HepG2 (cell line): ENCODE results near the gene RIPOR3. TPM values are rescaled to one million over a fixed set of nuclear protein-coding genes. Genes with fewer than 3 reads are reported as not detected.
A peak's percentile ranks its signal among the peaks of the same experiment; 100 is the strongest.

Source experiments
- ATAC-seq: fragments of 200-7000 bp; cut with Tn5 transposase; 3 replicates; pipeline ENCODE4 v1.9.1; 2020; ENCODE audit warnings: mild to moderate bottlenecking, moderate library complexity
- BruUV-seq: library from RNA; stranded (reverse); fragments of 400-500 nt; replicated peaks from 2 replicates; lab custom pipeline; 2021; lab: Mats Ljungman, UMichigan
- CTCF ChIA-PET: fragments of 300-600 bp; formaldehyde crosslinking; extraction: SDS; loops from one replicate; lab custom pipeline; 2021; ENCODE audit warnings: low total read pairs, inconsistent platforms, low intra/inter-chr PET ratio; lab: Yijun Ruan, JAX
- POLR2A ChIA-PET: fragments of 350-600 bp; sonication (Branson Sonifier 250); formaldehyde crosslinking; loops from one replicate; lab custom pipeline; 2020; ENCODE audit warnings: antibody characterized with exemption, inconsistent platforms; lab: Yijun Ruan, JAX
- DNase-seq: peaks from one replicate; pipeline ENCODE4 v3.0.0-alpha.2; 2015; ENCODE audit warnings: low spot score
- FAIRE-seq: peaks from 3 replicates; lab custom pipeline; 2011; peaks lifted over from hg19 to GRCh38; lab: Jason Lieb, UNC
- H2AFZ ChIP-seq: one replicate; pipeline ENCODE4 v1.6.1; 2011; ENCODE audit warnings: low read length, inconsistent platforms
- H3K27ac ChIP-seq: fragments of 300-600 bp; 3 replicates; pipeline ENCODE4 v1.8.0; 2011; ENCODE audit warnings: mixed run types, mild to moderate bottlenecking, mixed read lengths, low read length, inconsistent platforms; ENCODE audit not compliant: insufficient read depth; ENCODE audit errors: extremely low read length
- H3K27me3 ChIP-seq, 2 experiments: fragments of 200-600 bp in 1 of 2; 2 replicates in 1 of 2; 3 replicates in 1 of 2; pipeline versions ENCODE4 v1.6.0 to v1.8.0; 2011; ENCODE audit warnings: low read length in 2 of 2, mild to moderate bottlenecking in 2 of 2, moderate library complexity in 2 of 2, inconsistent platforms in 1 of 2; ENCODE audit not compliant: insufficient read depth in 2 of 2, control insufficient read depth in 1 of 2
- H3K36me3 ChIP-seq, 2 experiments: fragments of 200-600 bp in 1 of 2; replicated peaks in 1 of 2; 2 replicates in 1 of 2; 3 replicates in 1 of 2; pipeline versions ENCODE4 v1.5.1 to v1.8.0; 2011; ENCODE audit warnings: low read length in 2 of 2, inconsistent platforms in 1 of 2; ENCODE audit not compliant: insufficient read depth in 2 of 2, control insufficient read depth in 1 of 2
- H3K4me1 ChIP-seq: 2 replicates; pipeline ENCODE4 v1.5.1; 2012; ENCODE audit warnings: low read length, inconsistent platforms; ENCODE audit not compliant: insufficient read depth
- H3K4me2 ChIP-seq: 2 replicates; pipeline ENCODE4 v1.6.0; 2011; ENCODE audit warnings: low read depth, low read length, inconsistent platforms
- H3K4me3 ChIP-seq, 3 experiments: fragments of 200-600 bp in 1 of 3; sonication (generic), shearing (Covaris generic) in 1 of 3; replicated peaks in 1 of 3; 2 replicates each; pipeline ENCODE4 v1.5.1; 2011 to 2016; ENCODE audit warnings: low read length in 3 of 3, inconsistent platforms in 2 of 3, low read depth in 2 of 3, mild to moderate bottlenecking in 2 of 3, control low read depth in 1 of 3, mixed read lengths in 1 of 3; ENCODE audit not compliant: insufficient read depth in 1 of 3
- H3K79me2 ChIP-seq: one replicate; pipeline ENCODE4 v1.6.1; 2011; ENCODE audit warnings: low read length, inconsistent platforms; ENCODE audit not compliant: insufficient read depth
- H3K9ac ChIP-seq: 2 replicates; pipeline ENCODE4 v1.6.0; 2011; ENCODE audit warnings: mild to moderate bottlenecking, low read depth, low read length, inconsistent platforms; ENCODE audit not compliant: insufficient read depth
- H3K9me3 ChIP-seq: 2 replicates; pipeline ENCODE4 v1.5.1; 2012; ENCODE audit warnings: mild to moderate bottlenecking, low read length
- H4K20me1 ChIP-seq: 2 replicates; pipeline ENCODE4 v1.6.0; 2011; ENCODE audit warnings: inconsistent platforms, mild to moderate bottlenecking, low read length, moderate library complexity; ENCODE audit not compliant: insufficient read depth
- FOSL2 ChIP-seq: sonication (generic); formaldehyde crosslinking; IDR thresholded peaks from 2 replicates; pipeline ENCODE4 v1.4.0; 2020; ENCODE audit warnings: missing genetic modification reagents
- MAFF ChIP-seq: IDR thresholded peaks from 2 replicates; pipeline ENCODE4 v1.6.1; 2011; ENCODE audit warnings: low read depth, low read length, improper control_type of control experiment
- MAFK ChIP-seq, 2 experiments: IDR thresholded peaks in 1 of 2; conservative IDR thresholded peaks in 1 of 2; 2 replicates each; pipeline ENCODE4 v1.6.1; 2011; ENCODE audit warnings: improper control_type of control experiment in 2 of 2, low read length in 2 of 2
- MBNL3 ChIP-seq: fragments of 250-450 bp; sonication (Bioruptor Pico); conservative IDR thresholded peaks from 2 replicates; pipeline ENCODE4 v1.8.0; 2022; ENCODE audit warnings: mild to moderate bottlenecking, inconsistent platforms
- ZBTB42 ChIP-seq: sonication (generic); formaldehyde crosslinking; IDR thresholded peaks from 2 replicates; pipeline ENCODE4 v1.5.0; 2020; ENCODE audit warnings: mild to moderate bottlenecking, missing genetic modification reagents
- ZNF432 ChIP-seq: sonication (generic); formaldehyde crosslinking; IDR thresholded peaks from 2 replicates; pipeline ENCODE4 v1.5.0; 2020; ENCODE audit warnings: missing genetic modification reagents, mild to moderate bottlenecking, borderline replicate concordance
- ZNF607 ChIP-seq: sonication (generic); formaldehyde crosslinking; IDR thresholded peaks from 2 replicates; pipeline ENCODE4 v1.5.1; 2020; ENCODE audit warnings: missing genetic modification reagents, mild to moderate bottlenecking, borderline replicate concordance
- WGBS: methylation state at CpG from one replicate; pipeline ENCODE4 v1.1.6; 2017; ENCODE audit warnings: low lambda C conversion rate; 5-methylcytosine and 5-hydroxymethylcytosine counted together
- in situ Hi-C: cut with HindIII; loops from 2 replicates; pipeline ENCODE4 v1.10.0; 2017; ENCODE audit warnings: low pct_unique_long_range_greater_than_20kb; ENCODE audit not compliant: extremely low pct_ligation_motif_present
- intact Hi-C: fragments of 100-400 bp; cut with micrococcal nuclease; formaldehyde crosslinking; loops from one replicate; pipeline ENCODE4 v1.10.0; 2022; ENCODE audit not compliant: unreplicated experiment
- polyA plus RNA-seq, 8 experiments: library from polyadenylated mRNA; depleted of rRNA in 3 of 8; stranded (reverse) in 7 of 8; unstranded in 1 of 8; fragments of >200 nt; fragmentation: Illumina TruSeq in 4 of 8; extraction: Trizol in 4 of 8; gene quantifications; 2 replicates each; pipeline versions ENCODE4 v1.2.1 to v1.2.3, GENCODE V29; 2011 to 2016; ENCODE audit warnings: low read depth in 4 of 8, missing spikeins in 1 of 8, mixed read lengths in 1 of 8; ENCODE audit not compliant: insufficient read depth in 1 of 8
- total RNA-seq, 5 experiments: library from RNA; depleted of rRNA; stranded (reverse); fragments of >200 nt; fragmentation: Illumina TruSeq; extraction: Trizol; gene quantifications; 2 replicates each; pipeline ENCODE4 v1.2.3, GENCODE V29; 2016; ENCODE audit warnings: low read depth in 1 of 5
- TF ChIP-seq, protein P1 (sequence below): IDR thresholded peaks from 2 replicates; pipeline ENCODE4 v1.4.0; 2020; ENCODE audit warnings: mild to moderate bottlenecking, missing genetic modification reagents
- TF ChIP-seq, protein P2 (sequence below): sonication (generic); formaldehyde crosslinking; IDR thresholded peaks from 2 replicates; pipeline ENCODE4 v1.4.0; 2020; ENCODE audit warnings: missing genetic modification reagents

The RIPOR3 gene
- total and polyA plus RNA-seq, 2 of the 13 experiments (the other 11 are each of a cell fraction or from before 2014, with no cell fraction given), result 0.18 TPM; not detected in 1

DNA sequence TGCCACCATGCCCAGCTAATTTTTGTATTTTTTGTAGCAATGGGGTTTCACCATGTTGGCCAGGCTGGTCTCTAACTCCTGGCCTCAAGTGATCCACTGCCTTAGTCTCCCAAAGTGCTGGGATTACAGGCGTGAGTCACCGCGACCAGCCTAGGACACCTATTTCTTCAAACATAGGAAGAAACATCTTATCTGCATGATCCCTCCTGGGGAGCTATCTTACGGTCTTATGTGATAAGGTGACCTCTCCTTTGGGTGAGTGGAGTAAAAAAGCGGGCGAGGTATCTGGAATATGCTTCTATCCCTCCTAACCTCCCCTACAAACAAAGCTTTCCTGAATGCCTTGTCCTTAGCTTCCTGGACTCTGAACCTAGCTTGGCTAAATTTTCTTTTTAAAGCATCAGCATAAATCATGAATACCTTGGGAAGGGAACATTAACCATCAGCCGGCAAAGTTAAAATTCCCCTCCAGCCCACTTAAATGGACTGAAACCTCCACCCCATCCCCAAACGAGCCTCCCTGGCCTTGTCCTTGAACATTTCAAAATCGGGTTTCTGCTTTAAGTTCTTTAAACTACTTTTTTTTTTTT lies 24.5 kb downstream of the RIPOR3 start:
- CTCF ChIA-PET, result no interaction called here
- DNase-seq (no peak), FAIRE-seq (peak; percentile 30), ATAC-seq (no peak)
- TF ChIP-seq ZNF607 (CRISPR knock-in tag) (0 out of 2 replicates have a peak, but pooled peaks have one; percentile 32), FOSL2 (CRISPR knock-in tag) (0 out of 2 replicates have a peak, but pooled peaks have one; percentile 6), ZBTB42 (CRISPR knock-in tag) (0 out of 2 replicates have a peak, but pooled peaks have one; percentile 39), MAFF (peak; percentile 28; the same call in 1 of the 2 replicates), ZNF432 (CRISPR knock-in tag) (no peak), MAFK (conservative IDR thresholded peaks at IDR 0.05 in 1 of 2, IDR thresholded peaks at IDR 0.05 in 1 of 2; ENCODE audit: low read length in 2 of 2) (peak; percentile 34 to 43; a peak in 3 of 4 replicates), MBNL3 (CRISPR knock-in tag) (no peak)
- TF ChIP-seq, protein P1, sequence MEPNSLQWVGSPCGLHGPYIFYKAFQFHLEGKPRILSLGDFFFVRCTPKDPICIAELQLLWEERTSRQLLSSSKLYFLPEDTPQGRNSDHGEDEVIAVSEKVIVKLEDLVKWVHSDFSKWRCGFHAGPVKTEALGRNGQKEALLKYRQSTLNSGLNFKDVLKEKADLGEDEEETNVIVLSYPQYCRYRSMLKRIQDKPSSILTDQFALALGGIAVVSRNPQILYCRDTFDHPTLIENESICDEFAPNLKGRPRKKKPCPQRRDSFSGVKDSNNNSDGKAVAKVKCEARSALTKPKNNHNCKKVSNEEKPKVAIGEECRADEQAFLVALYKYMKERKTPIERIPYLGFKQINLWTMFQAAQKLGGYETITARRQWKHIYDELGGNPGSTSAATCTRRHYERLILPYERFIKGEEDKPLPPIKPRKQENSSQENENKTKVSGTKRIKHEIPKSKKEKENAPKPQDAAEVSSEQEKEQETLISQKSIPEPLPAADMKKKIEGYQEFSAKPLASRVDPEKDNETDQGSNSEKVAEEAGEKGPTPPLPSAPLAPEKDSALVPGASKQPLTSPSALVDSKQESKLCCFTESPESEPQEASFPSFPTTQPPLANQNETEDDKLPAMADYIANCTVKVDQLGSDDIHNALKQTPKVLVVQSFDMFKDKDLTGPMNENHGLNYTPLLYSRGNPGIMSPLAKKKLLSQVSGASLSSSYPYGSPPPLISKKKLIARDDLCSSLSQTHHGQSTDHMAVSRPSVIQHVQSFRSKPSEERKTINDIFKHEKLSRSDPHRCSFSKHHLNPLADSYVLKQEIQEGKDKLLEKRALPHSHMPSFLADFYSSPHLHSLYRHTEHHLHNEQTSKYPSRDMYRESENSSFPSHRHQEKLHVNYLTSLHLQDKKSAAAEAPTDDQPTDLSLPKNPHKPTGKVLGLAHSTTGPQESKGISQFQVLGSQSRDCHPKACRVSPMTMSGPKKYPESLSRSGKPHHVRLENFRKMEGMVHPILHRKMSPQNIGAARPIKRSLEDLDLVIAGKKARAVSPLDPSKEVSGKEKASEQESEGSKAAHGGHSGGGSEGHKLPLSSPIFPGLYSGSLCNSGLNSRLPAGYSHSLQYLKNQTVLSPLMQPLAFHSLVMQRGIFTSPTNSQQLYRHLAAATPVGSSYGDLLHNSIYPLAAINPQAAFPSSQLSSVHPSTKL, result 0 out of 2 replicates have a peak, but pooled peaks have one; percentile 29
- TF ChIP-seq, protein P2, sequence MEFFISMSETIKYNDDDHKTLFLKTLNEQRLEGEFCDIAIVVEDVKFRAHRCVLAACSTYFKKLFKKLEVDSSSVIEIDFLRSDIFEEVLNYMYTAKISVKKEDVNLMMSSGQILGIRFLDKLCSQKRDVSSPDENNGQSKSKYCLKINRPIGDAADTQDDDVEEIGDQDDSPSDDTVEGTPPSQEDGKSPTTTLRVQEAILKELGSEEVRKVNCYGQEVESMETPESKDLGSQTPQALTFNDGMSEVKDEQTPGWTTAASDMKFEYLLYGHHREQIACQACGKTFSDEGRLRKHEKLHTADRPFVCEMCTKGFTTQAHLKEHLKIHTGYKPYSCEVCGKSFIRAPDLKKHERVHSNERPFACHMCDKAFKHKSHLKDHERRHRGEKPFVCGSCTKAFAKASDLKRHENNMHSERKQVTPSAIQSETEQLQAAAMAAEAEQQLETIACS (CRISPR knock-in tag), result no peak
- Histone ChIP-seq H4K20me1 (no peaks in the 10 kb centered on the region), H3K27me3 (peaks cover 2 to 14% of the 10 kb centered on the region in 2 experiments; a peak in 1 of 5 replicates), H3K36me3 (no peaks in the 10 kb centered on the region), H3K79me2 (no peaks in the 10 kb centered on the region), H3K4me3 (no peak overlapping the region), H3K27ac (no peak overlapping the region), H3K9me3 (no peaks in the 10 kb centered on the region), H3K9ac (no peak overlapping the region), H3K4me1 (peaks cover 72% of the 10 kb centered on the region), H3K4me2 (peak overlapping the region; percentile 38; the same call in 1 of the 2 replicates), H2AFZ (no peak overlapping the region)
- POLR2A ChIA-PET, result interaction anchor here (0.7 to 0.9 kb wide), 3 partner anchors 14 to 239 kb away, joined by 3 to 4 read pairs (median 4); no protein-coding TSS in a partner anchor
- intact Hi-C loops, result no loop called here
- in situ Hi-C loops, result no loop called here
- BruUV-seq, result no TSS peak
- WGBS, result 21% methylated on average over 9 of the region's 9 CpGs
